ENCODE results near the gene APOBEC3H. TPM values are rescaled to one million over a fixed set of nuclear protein-coding genes. Genes with fewer than 3 reads are reported as not detected.
"Not testable (repeated sequence)": the region's sequence is repeated elsewhere in the genome, so short reads cannot be mapped to it uniquely, and the experiment has no call there.

APOBEC3H gene
- polyA plus RNA-seq: under 1 TPM in 2 of 4 donors, not detected in 2; 0.12 to 0.22 TPM
- long read RNA-seq, donor 1: 0 reads
- long read RNA-seq, donor 2: 0 reads
- long read RNA-seq, donor 3: 0 reads
- long read RNA-seq, donor 4: 0 reads
- long read RNA-seq, donor 5: 0 reads
- long read RNA-seq, donor 6: 0 reads
- long read RNA-seq, donor 7: 0 reads
- long read RNA-seq, donor 8: 0 reads
- long read RNA-seq, donor 9: 0 reads
- long read RNA-seq, donor 10: 0 reads

GRCh38 chr22:39097098-39098020, at the start of gene APOBEC3H:
TSS of gene APOBEC3H (plus strand) at chr22:39097244. CDS start at chr22:39100279, 3,035 bp downstream.
- no peaks in the 10 kb centered on the region for H3K36me3 ChIP-seq (ENCODE audit: control insufficient read depth in 3 of 3, insufficient read depth in 2 of 3, low read depth in 1 of 3, low read length in 3 of 3)
- H3K4me3 ChIP-seq (ENCODE audit: low read depth in 1 of 3, low read length in 3 of 3): no peak within 1 kb of the TSS
- H3K27ac ChIP-seq (ENCODE audit: low read depth in 1 of 3, low read length in 2 of 3): peak within 1 kb of the TSS in 2 of 3 donors; percentile 9 to 43
- WGBS, 3 donors: 61 to 71% (median 69%) methylated on average over 9 of the region's 9 CpGs
- no peak for FAIRE-seq
- peak in 1 of 2 donors; percentile 39 for DNase-seq
- H3K9me3 ChIP-seq (ENCODE audit: control insufficient read depth in 2 of 2, insufficient read depth in 1 of 2, low read depth in 1 of 2, low read length in 1 of 2): no peaks in the 10 kb centered on the region
- no peaks in the 10 kb centered on the region for H3K27me3 ChIP-seq (ENCODE audit: control insufficient read depth in 3 of 3, insufficient read depth in 3 of 3, low read length in 3 of 3)
- no peaks in the 10 kb centered on the region for H3K4me1 ChIP-seq (ENCODE audit: control insufficient read depth in 3 of 3, insufficient read depth in 2 of 3, low read depth in 1 of 3, low read length in 2 of 3)

DNA sequence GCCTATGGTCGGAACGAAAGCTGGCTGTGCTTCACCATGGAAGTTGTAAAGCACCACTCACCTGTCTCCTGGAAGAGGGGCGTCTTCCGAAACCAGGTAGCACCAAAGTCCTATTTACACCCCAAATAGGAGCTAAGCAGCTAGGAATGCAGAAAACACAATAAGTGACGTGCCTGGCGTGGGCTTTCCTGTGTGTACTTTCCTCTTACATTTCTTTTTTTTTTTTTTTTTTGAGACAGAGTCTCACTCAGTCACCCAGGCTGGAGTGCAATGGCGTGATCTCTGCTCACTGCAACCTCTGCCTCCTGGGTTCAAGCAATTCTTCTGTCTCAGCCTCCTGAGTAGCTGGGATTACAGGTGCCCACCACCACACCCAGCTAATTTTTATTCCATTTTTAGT, 47.6 kb upstream of the APOBEC3H start:
- not testable (repeated sequence) for FAIRE-seq; H3K36me3 ChIP-seq (ENCODE audit: control insufficient read depth in 3 of 3, insufficient read depth in 2 of 3, low read depth in 1 of 3, low read length in 3 of 3); H3K4me3 ChIP-seq (ENCODE audit: low read depth in 1 of 3, low read length in 3 of 3); H3K27ac ChIP-seq (ENCODE audit: low read depth in 1 of 3, low read length in 2 of 3); DNase-seq; H3K9me3 ChIP-seq (ENCODE audit: control insufficient read depth in 2 of 2, insufficient read depth in 1 of 2, low read depth in 1 of 2, low read length in 1 of 2); H3K4me1 ChIP-seq (ENCODE audit: control insufficient read depth in 3 of 3, insufficient read depth in 2 of 3, low read depth in 1 of 3, low read length in 2 of 3); H3K27me3 ChIP-seq (ENCODE audit: control insufficient read depth in 3 of 3, insufficient read depth in 3 of 3, low read length in 3 of 3)
- WGBS, 3 donors: 63 to 80% (median 65%) methylated on average over 7 of the region's 7 CpGs

DNA sequence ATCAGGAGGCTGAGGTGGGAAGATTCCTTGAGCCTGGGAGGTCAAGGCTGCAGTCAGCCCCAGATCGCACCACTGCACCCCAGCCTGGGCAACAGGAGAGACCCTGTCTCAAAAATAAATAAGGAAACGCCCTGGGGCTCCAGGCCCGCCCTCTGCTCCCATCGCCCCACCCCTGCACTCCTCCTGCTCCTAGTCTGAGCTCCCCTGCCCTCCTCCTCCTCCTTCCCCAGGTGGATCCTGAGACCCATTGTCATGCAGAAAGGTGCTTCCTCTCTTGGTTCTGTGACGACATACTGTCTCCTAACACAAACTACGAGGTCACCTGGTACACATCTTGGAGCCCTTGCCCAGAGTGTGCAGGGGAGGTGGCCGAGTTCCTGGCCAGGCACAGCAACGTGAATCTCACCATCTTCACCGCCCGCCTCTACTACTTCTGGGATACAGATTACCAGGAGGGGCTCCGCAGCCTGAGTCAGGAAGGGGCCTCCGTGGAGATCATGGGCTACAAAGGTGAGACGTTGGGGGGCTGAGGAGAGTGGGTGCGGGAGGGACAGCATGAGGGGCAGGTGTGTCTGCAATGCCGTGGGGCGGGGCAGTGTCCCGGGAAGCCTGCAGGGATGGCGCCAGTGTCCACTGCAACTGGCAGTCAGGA, 45.1 kb upstream of the APOBEC3H start:
- H3K27me3 ChIP-seq (ENCODE audit: control insufficient read depth in 3 of 3, insufficient read depth in 3 of 3, low read length in 3 of 3); H3K27ac ChIP-seq (ENCODE audit: low read depth in 1 of 3, low read length in 2 of 3); H3K36me3 ChIP-seq (ENCODE audit: control insufficient read depth in 3 of 3, insufficient read depth in 2 of 3, low read depth in 1 of 3, low read length in 3 of 3); DNase-seq; H3K4me1 ChIP-seq (ENCODE audit: control insufficient read depth in 3 of 3, insufficient read depth in 2 of 3, low read depth in 1 of 3, low read length in 2 of 3); H3K9me3 ChIP-seq (ENCODE audit: control insufficient read depth in 2 of 2, insufficient read depth in 1 of 2, low read depth in 1 of 2, low read length in 1 of 2); FAIRE-seq; H3K4me3 ChIP-seq (ENCODE audit: low read depth in 1 of 3, low read length in 3 of 3): not testable (repeated sequence)
- WGBS, 3 donors: 54 to 77% (median 66%) methylated on average over 14 to 17 of the region's 18 CpGs

- FAIRE-seq: no peak
- Histone ChIP-seq H3K27me3 (ENCODE audit: control insufficient read depth in 3 of 3, insufficient read depth in 3 of 3, low read length in 3 of 3) (no peaks in the 10 kb centered on the region), H3K4me3 (ENCODE audit: low read depth in 1 of 3, low read length in 3 of 3) (no peak overlapping the region), H3K36me3 (ENCODE audit: control insufficient read depth in 3 of 3, insufficient read depth in 2 of 3, low read depth in 1 of 3, low read length in 3 of 3) (no peaks in the 10 kb centered on the region), H3K9me3 (ENCODE audit: control insufficient read depth in 2 of 2, insufficient read depth in 1 of 2, low read depth in 1 of 2, low read length in 1 of 2) (peaks cover 0 to 8% of the 10 kb centered on the region in 2 donors), H3K27ac (ENCODE audit: low read depth in 1 of 3, low read length in 2 of 3) (no peak overlapping the region), H3K4me1 (ENCODE audit: control insufficient read depth in 3 of 3, insufficient read depth in 2 of 3, low read depth in 1 of 3, low read length in 2 of 3) (no peaks in the 10 kb centered on the region)
- WGBS, 3 donors: 93% methylated on average over 11 of the region's 11 CpGs
- no peak for DNase-seq
Measured at GRCh38 chr22:39055658-39056057, 41.4 kb upstream of the APOBEC3H start.

- not testable (repeated sequence) for H3K4me1 ChIP-seq (ENCODE audit: control insufficient read depth in 3 of 3, insufficient read depth in 2 of 3, low read depth in 1 of 3, low read length in 2 of 3); H3K9me3 ChIP-seq (ENCODE audit: control insufficient read depth in 2 of 2, insufficient read depth in 1 of 2, low read depth in 1 of 2, low read length in 1 of 2); H3K36me3 ChIP-seq (ENCODE audit: control insufficient read depth in 3 of 3, insufficient read depth in 2 of 3, low read depth in 1 of 3, low read length in 3 of 3); FAIRE-seq; H3K27ac ChIP-seq (ENCODE audit: low read depth in 1 of 3, low read length in 2 of 3); DNase-seq; H3K27me3 ChIP-seq (ENCODE audit: control insufficient read depth in 3 of 3, insufficient read depth in 3 of 3, low read length in 3 of 3); H3K4me3 ChIP-seq (ENCODE audit: low read depth in 1 of 3, low read length in 3 of 3)
- 62 to 73% (median 65%) methylated on average over 6 of the region's 6 CpGs for WGBS, 3 donors
Measured at GRCh38 chr22:39061290-39061689, 35.8 kb upstream of the APOBEC3H start.

GRCh38 chr22:39061951-39062350, 35.1 kb upstream of the APOBEC3H start:
- H3K9me3 ChIP-seq (ENCODE audit: control insufficient read depth in 2 of 2, insufficient read depth in 1 of 2, low read depth in 1 of 2, low read length in 1 of 2); H3K27ac ChIP-seq (ENCODE audit: low read depth in 1 of 3, low read length in 2 of 3); H3K36me3 ChIP-seq (ENCODE audit: control insufficient read depth in 3 of 3, insufficient read depth in 2 of 3, low read depth in 1 of 3, low read length in 3 of 3); H3K4me1 ChIP-seq (ENCODE audit: control insufficient read depth in 3 of 3, insufficient read depth in 2 of 3, low read depth in 1 of 3, low read length in 2 of 3); H3K4me3 ChIP-seq (ENCODE audit: low read depth in 1 of 3, low read length in 3 of 3); H3K27me3 ChIP-seq (ENCODE audit: control insufficient read depth in 3 of 3, insufficient read depth in 3 of 3, low read length in 3 of 3); DNase-seq; FAIRE-seq: not testable (repeated sequence)
- WGBS, 3 donors: 84 to 89% (median 86%) methylated on average over 10 of the region's 10 CpGs

DNA sequence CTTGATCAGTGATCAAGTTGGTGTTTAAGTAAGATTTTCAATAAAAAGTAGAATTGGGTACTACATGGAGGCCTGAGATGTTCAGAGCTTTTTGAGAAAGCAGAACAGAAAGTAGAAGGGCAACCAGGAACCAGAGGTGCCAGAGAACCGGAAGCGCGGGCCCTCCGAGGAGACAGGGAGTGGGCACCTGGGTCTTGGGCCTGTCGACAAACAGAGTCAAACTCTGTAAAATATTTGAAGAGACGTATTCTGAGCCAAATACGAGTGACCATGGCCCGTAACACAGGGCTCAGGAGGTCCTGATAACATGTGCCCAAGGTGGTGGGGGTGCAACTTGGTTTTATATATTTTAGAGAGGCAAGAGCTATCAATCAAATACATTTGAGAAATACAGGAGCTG, 33.1 kb upstream of the APOBEC3H start:
- not testable (repeated sequence) for H3K9me3 ChIP-seq (ENCODE audit: control insufficient read depth in 2 of 2, insufficient read depth in 1 of 2, low read depth in 1 of 2, low read length in 1 of 2); H3K27me3 ChIP-seq (ENCODE audit: control insufficient read depth in 3 of 3, insufficient read depth in 3 of 3, low read length in 3 of 3); FAIRE-seq; H3K4me1 ChIP-seq (ENCODE audit: control insufficient read depth in 3 of 3, insufficient read depth in 2 of 3, low read depth in 1 of 3, low read length in 2 of 3); H3K27ac ChIP-seq (ENCODE audit: low read depth in 1 of 3, low read length in 2 of 3); H3K4me3 ChIP-seq (ENCODE audit: low read depth in 1 of 3, low read length in 3 of 3); DNase-seq; H3K36me3 ChIP-seq (ENCODE audit: control insufficient read depth in 3 of 3, insufficient read depth in 2 of 3, low read depth in 1 of 3, low read length in 3 of 3)
- 80 to 96% (median 94%) methylated on average over 8 of the region's 8 CpGs for WGBS, 3 donors

DNA sequence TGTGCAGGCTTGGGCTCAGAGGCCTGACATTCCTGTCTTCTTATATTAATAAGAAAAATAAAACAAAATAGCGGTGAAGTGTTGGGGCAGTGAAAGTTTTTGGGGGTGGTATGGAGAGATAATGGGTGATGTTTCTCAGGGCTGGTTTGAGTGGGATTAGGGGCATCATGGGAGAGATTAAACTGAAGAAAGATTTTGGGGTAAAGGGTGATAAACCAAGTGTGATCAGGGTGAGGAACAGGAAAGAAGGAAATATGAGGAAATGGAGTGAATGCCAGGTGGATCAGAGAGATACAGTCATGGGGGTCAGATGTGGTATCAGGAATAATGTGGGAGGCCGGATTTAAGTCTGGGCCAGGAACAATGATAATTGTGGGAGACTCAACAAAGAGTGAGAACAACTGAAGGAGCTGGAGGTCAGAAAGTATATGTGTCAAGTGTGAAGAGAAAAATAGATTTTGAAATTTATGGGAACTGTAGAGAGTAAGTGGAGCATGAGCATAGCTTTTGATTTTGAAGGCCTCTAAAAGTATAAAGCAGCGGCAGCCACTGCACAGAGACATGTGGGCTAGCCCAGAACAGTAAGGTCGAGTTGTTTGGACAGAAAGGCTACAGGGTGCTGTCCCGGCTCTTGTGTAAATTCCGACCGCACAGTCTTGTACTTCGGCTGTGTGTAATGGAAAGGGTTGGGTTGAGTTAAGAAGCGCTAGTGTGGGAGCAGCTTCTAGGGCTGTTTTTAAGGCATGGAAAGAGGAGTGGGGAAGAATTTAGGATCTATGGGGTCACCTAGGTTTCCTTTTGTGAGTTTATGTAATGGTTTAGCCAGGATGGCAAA, 30.4 kb upstream of the APOBEC3H start:
- not testable (repeated sequence) for H3K27me3 ChIP-seq (ENCODE audit: control insufficient read depth in 3 of 3, insufficient read depth in 3 of 3, low read length in 3 of 3); DNase-seq; H3K4me1 ChIP-seq (ENCODE audit: control insufficient read depth in 3 of 3, insufficient read depth in 2 of 3, low read depth in 1 of 3, low read length in 2 of 3); H3K27ac ChIP-seq (ENCODE audit: low read depth in 1 of 3, low read length in 2 of 3); H3K4me3 ChIP-seq (ENCODE audit: low read depth in 1 of 3, low read length in 3 of 3); FAIRE-seq; H3K9me3 ChIP-seq (ENCODE audit: control insufficient read depth in 2 of 2, insufficient read depth in 1 of 2, low read depth in 1 of 2, low read length in 1 of 2); H3K36me3 ChIP-seq (ENCODE audit: control insufficient read depth in 3 of 3, insufficient read depth in 2 of 3, low read depth in 1 of 3, low read length in 3 of 3)
- 81 to 87% (median 83%) methylated on average over 9 of the region's 9 CpGs for WGBS, 3 donors

Measured in small intestine (tissue), 16 donors.